Endothelial cell of umbilical vein (primary cell): ENCODE data around the gene ZMYND11. TPM values are rescaled to one million over a fixed set of nuclear protein-coding genes. Genes with fewer than 3 reads are reported as not detected.
A peak's percentile ranks its signal among the peaks of the same experiment; 100 is the strongest.

Experiments used
- BruUV-seq: library from RNA; stranded (reverse); fragments of 400-500 nt; replicated peaks from 2 replicates; lab custom pipeline; 2021; lab: Mats Ljungman, UMichigan
- CTCF ChIA-PET: fragments of 300-600, 350-600 bp; sonication (Branson Sonifier 250); formaldehyde crosslinking; loops from one replicate; lab custom pipeline; 2021; ENCODE audit warnings: antibody characterized with exemption, inconsistent platforms; lab: Charles Lee
- POLR2A ChIA-PET: fragments of 300-600, 350-600 bp; sonication (Branson Sonifier 250); formaldehyde crosslinking; loops from one replicate; lab custom pipeline; 2021; ENCODE audit warnings: antibody characterized with exemption, inconsistent platforms; lab: Charles Lee
- DNase-seq: peaks from one replicate; pipeline ENCODE4 v3.0.0-alpha.2; 2011; ENCODE audit warnings: low read depth, low spot score
- FAIRE-seq: peaks from 2 replicates; lab custom pipeline; 2011; peaks lifted over from hg19 to GRCh38; lab: Jason Lieb, UNC
- H2AFZ ChIP-seq: 2 replicates; pipeline ENCODE4 v1.6.0; 2012; ENCODE audit warnings: low read depth, low read length, control low read depth, inconsistent platforms
- H3K27ac ChIP-seq: 2 replicates; pipeline ENCODE4 v1.5.1; 2011; ENCODE audit warnings: low read depth, mild to moderate bottlenecking, control low read depth, low read length, moderate library complexity; ENCODE audit not compliant: insufficient read depth
- H3K27me3 ChIP-seq, 2 experiments: 2 replicates each; pipeline versions ENCODE4 v1.6.0 to v1.6.1; 2011; ENCODE audit warnings: low read length in 2 of 2, mixed read lengths in 1 of 2; ENCODE audit not compliant: control insufficient read depth in 2 of 2, insufficient read depth in 2 of 2
- H3K36me3 ChIP-seq, 2 experiments: 2 replicates in 1 of 2; 3 replicates in 1 of 2; pipeline ENCODE4 v1.5.1; 2011; ENCODE audit warnings: low read length in 2 of 2, mild to moderate bottlenecking in 1 of 2, moderate library complexity in 1 of 2; ENCODE audit not compliant: control insufficient read depth in 2 of 2, insufficient read depth in 2 of 2; ENCODE audit errors: extremely low read depth in 1 of 2
- H3K4me1 ChIP-seq: 3 replicates; pipeline ENCODE4 v1.5.1; 2011; ENCODE audit warnings: mild to moderate bottlenecking, low read length; ENCODE audit not compliant: control insufficient read depth, insufficient read depth; ENCODE audit errors: extremely low read depth
- H3K4me2 ChIP-seq: 2 replicates; pipeline ENCODE4 v1.6.1; 2011; ENCODE audit warnings: low read length, control low read depth, mixed read lengths; ENCODE audit not compliant: insufficient read depth
- H3K4me3 ChIP-seq, 3 experiments: fragments of 200-600 bp in 1 of 3; sonication (generic), shearing (Covaris generic) in 1 of 3; replicated peaks in 1 of 3; 2 replicates each; pipeline ENCODE4 v1.5.1; 2011 to 2016; ENCODE audit warnings: control low read depth in 3 of 3, low read length in 3 of 3, mild to moderate bottlenecking in 2 of 3, inconsistent platforms in 1 of 3, low read depth in 1 of 3, moderate library complexity in 1 of 3; ENCODE audit not compliant: insufficient read depth in 1 of 3
- H3K79me2 ChIP-seq: 2 replicates; pipeline ENCODE4 v1.6.0; 2012; ENCODE audit warnings: low read length, inconsistent platforms; ENCODE audit not compliant: control insufficient read depth, insufficient read depth
- H3K9ac ChIP-seq: replicated peaks from 2 replicates; pipeline ENCODE3; 2011; ENCODE audit warnings: low read length, control low read depth; ENCODE audit not compliant: insufficient read depth; ENCODE audit errors: extremely low read depth
- H3K9me1 ChIP-seq: replicated peaks from 3 replicates; pipeline ENCODE4 v1.6.0; 2011; ENCODE audit warnings: mild to moderate bottlenecking, low read length; ENCODE audit not compliant: control insufficient read depth, insufficient read depth; ENCODE audit errors: extremely low read depth
- H3K9me3 ChIP-seq: replicated peaks from 2 replicates; pipeline ENCODE4 v1.5.1; 2012; ENCODE audit warnings: low read length, inconsistent platforms; ENCODE audit not compliant: control insufficient read depth, insufficient read depth
- H4K20me1 ChIP-seq: replicated peaks from 2 replicates; pipeline ENCODE3; 2011; ENCODE audit warnings: mild to moderate bottlenecking, low read length; ENCODE audit not compliant: control insufficient read depth, insufficient read depth; ENCODE audit errors: extremely low read depth
- EZH2 ChIP-seq: IDR thresholded peaks from 2 replicates; pipeline ENCODE4 v1.6.1; 2012; ENCODE audit warnings: borderline replicate concordance, low read depth, mild to moderate bottlenecking, moderate library complexity, low read length, inconsistent platforms; ENCODE audit not compliant: severe bottlenecking
- FOS ChIP-seq: IDR thresholded peaks from 2 replicates; pipeline ENCODE4 v1.6.1; 2011; ENCODE audit warnings: mild to moderate bottlenecking, low read length, moderate library complexity, borderline replicate concordance; ENCODE audit not compliant: insufficient read depth
- GATA2 ChIP-seq: IDR thresholded peaks from 2 replicates; pipeline ENCODE4 v1.7.0; 2011; ENCODE audit warnings: low read depth, mild to moderate bottlenecking, moderate library complexity, mixed read lengths, low read length; ENCODE audit not compliant: insufficient read length, insufficient read depth
- JUN ChIP-seq: IDR thresholded peaks from 2 replicates; pipeline ENCODE4 v1.6.1; 2011; ENCODE audit warnings: borderline replicate concordance, low read depth; ENCODE audit not compliant: insufficient read length, insufficient read depth
- MYC ChIP-seq: IDR thresholded peaks from one replicate; pipeline ENCODE4 v1.6.1; 2011; ENCODE audit warnings: mild to moderate bottlenecking, low read depth, low read length
- POLR2A ChIP-seq: IDR thresholded peaks from 2 replicates; pipeline ENCODE4 v1.6.1; 2012; ENCODE audit warnings: low read depth, mild to moderate bottlenecking, control low read depth, low read length
- POLR2AphosphoS5 ChIP-seq: IDR thresholded peaks from 2 replicates; pipeline ENCODE4 v1.6.1; 2012; ENCODE audit warnings: low read depth, mild to moderate bottlenecking, control low read depth, low read length, moderate library complexity; ENCODE audit not compliant: insufficient read depth
- dilution Hi-C: fragments of 300-500 bp; cut with MboI; formaldehyde crosslinking; loops from one replicate; pipeline ENCODE4 v1.15.0; 2019; ENCODE audit warnings: low sequenced_read_pairs; ENCODE audit not compliant: extremely low pct_ligation_motif_present
- intact Hi-C: fragments of 100-400 bp; cut with micrococcal nuclease; formaldehyde crosslinking; loops from one replicate; pipeline ENCODE4 v1.10.0; 2022
- polyA plus RNA-seq, 4 experiments: library from polyadenylated mRNA; depleted of rRNA in 3 of 4; stranded (reverse) in 3 of 4; unstranded in 1 of 4; fragments of >200 nt; gene quantifications; 2 replicates each; pipeline versions ENCODE4 v1.2.1 to v1.2.3, GENCODE V29; 2011 to 2012; ENCODE audit warnings: missing spikeins in 1 of 4
- total RNA-seq: library from RNA; stranded (reverse); gene quantifications from 2 replicates; pipeline ENCODE4 v1.2.3, GENCODE V29; 2021
- TF ChIP-seq, protein P1 (sequence below), 2 donors: IDR thresholded peaks; 1 replicate in 1 of 2; 2 replicates in 1 of 2; pipeline ENCODE4 v1.5.1; 2011; ENCODE audit warnings: low read length in 2 of 2, mild to moderate bottlenecking in 2 of 2, moderate library complexity in 2 of 2, control low read depth in 1 of 2, inconsistent platforms in 1 of 2, low read depth in 1 of 2; ENCODE audit not compliant: insufficient read depth in 1 of 2; ENCODE audit errors: extremely low read depth in 1 of 2
- TF ChIP-seq, protein P2 (sequence below): IDR thresholded peaks from 2 replicates; pipeline ENCODE4 v1.6.1; 2011; ENCODE audit not compliant: insufficient read depth, insufficient read length

The ZMYND11 gene
- total and polyA plus RNA-seq, 2 donors (not counting 3 experiments of a cell fraction or from before 2014, with no cell fraction given) = 17.0 to 56.0 TPM

DNA sequence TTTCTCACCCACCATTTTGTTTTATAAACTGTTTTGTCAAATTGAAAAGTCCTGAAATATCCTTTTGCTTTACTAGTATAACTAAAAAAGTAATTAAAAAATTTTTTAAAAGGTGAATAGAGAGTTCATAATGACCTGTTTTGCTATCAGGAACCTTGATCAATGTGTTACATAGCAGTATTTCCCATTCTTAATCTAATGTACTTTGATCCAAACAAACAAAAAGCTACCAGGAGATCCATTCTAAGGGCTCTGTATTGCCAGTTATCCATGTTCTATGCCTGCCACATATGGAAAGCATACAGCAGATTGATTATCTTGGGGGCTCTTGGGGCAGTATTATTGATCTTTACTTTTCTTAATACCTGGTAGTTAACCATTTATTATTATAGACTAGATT, 32.1 kb downstream of the ZMYND11 start:
- TF ChIP-seq GATA2 = no peak
- TF ChIP-seq, protein P1, sequence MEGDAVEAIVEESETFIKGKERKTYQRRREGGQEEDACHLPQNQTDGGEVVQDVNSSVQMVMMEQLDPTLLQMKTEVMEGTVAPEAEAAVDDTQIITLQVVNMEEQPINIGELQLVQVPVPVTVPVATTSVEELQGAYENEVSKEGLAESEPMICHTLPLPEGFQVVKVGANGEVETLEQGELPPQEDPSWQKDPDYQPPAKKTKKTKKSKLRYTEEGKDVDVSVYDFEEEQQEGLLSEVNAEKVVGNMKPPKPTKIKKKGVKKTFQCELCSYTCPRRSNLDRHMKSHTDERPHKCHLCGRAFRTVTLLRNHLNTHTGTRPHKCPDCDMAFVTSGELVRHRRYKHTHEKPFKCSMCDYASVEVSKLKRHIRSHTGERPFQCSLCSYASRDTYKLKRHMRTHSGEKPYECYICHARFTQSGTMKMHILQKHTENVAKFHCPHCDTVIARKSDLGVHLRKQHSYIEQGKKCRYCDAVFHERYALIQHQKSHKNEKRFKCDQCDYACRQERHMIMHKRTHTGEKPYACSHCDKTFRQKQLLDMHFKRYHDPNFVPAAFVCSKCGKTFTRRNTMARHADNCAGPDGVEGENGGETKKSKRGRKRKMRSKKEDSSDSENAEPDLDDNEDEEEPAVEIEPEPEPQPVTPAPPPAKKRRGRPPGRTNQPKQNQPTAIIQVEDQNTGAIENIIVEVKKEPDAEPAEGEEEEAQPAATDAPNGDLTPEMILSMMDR (IDR thresholded peaks at IDR 0.05; ENCODE audit: extremely low read depth in 1 of 2, insufficient read depth in 1 of 2, low read depth in 1 of 2, low read length in 2 of 2) = no peak
- Histone ChIP-seq H3K9ac (no peak overlapping the region), H2AFZ (no peak overlapping the region), H3K9me3 (no peaks in the 10 kb centered on the region), H3K9me1 (no peaks in the 10 kb centered on the region), H3K27ac (no peak overlapping the region), H3K27me3 (no peaks in the 10 kb centered on the region), H3K4me2 (no peak overlapping the region), H3K4me1 (no peaks in the 10 kb centered on the region), H3K4me3 (no peak overlapping the region), H3K79me2 (peaks cover 44% of the 10 kb centered on the region), H4K20me1 (peaks cover 6% of the 10 kb centered on the region), H3K36me3 (no peaks in the 10 kb centered on the region)
- DNase-seq (no peak), FAIRE-seq (no peak)
- no TSS peak for BruUV-seq
- intact Hi-C loops (no loop called here), dilution Hi-C loops (no loop called here)
- POLR2A ChIA-PET = no interaction called here
- CTCF ChIA-PET = interaction anchor here (1.5 kb wide), 1 partner anchor 12 kb away, joined by 3 read pairs; no protein-coding TSS in a partner anchor

DNA sequence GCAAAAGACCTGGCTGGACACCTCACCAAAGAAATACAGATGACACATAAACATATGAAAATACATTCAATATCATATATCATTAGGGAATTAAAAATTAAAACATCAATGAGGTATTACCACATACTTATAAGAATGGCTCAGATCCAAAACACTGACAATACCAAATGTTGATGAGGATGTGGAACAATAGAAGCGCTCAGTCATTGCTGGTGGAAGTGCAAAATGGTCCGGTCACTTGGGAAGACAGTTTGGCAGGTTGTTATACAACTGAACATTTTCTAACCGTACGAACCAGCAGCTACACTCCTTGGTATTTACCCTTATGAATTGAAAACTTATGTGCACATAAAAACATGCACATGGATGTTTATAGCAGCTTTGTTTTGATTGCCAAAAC, 38.5 kb downstream of the ZMYND11 start:
- no peaks in the 10 kb centered on the region for H3K4me1 ChIP-seq
- no peak overlapping the region for H3K27ac ChIP-seq
- TF ChIP-seq POLR2A (no peak), FOS (no peak), JUN (no peak), POLR2AphosphoS5 (no peak), EZH2 (no peak), MYC (no peak)
- TF ChIP-seq, protein P1 (IDR thresholded peaks at IDR 0.05; ENCODE audit: extremely low read depth in 1 of 2, insufficient read depth in 1 of 2, low read depth in 1 of 2, low read length in 2 of 2) = no peak
- TF ChIP-seq, protein P2, sequence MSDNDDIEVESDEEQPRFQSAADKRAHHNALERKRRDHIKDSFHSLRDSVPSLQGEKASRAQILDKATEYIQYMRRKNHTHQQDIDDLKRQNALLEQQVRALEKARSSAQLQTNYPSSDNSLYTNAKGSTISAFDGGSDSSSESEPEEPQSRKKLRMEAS = no peak
- FAIRE-seq (peak; percentile 78), DNase-seq (peak; percentile 57)
- ChIA-PET CTCF (no interaction called here), POLR2A (no interaction called here)
- H3K9me3 ChIP-seq = no peaks in the 10 kb centered on the region
- H3K4me2 ChIP-seq = no peak overlapping the region
- no peaks in the 10 kb centered on the region for H4K20me1 ChIP-seq
- dilution Hi-C loops = no loop called here
- no peak overlapping the region for H3K9ac ChIP-seq
- no peaks in the 10 kb centered on the region for H3K36me3 ChIP-seq
- no peaks in the 10 kb centered on the region for H3K27me3 ChIP-seq
- H3K79me2 ChIP-seq = peaks cover 8% of the 10 kb centered on the region
- intact Hi-C loops = no loop called here
- H3K9me1 ChIP-seq = no peaks in the 10 kb centered on the region
- no TSS peak for BruUV-seq
- no peak overlapping the region for H3K4me3 ChIP-seq
- no peak overlapping the region for H2AFZ ChIP-seq
